GM12873 (cell line): ENCODE results near the gene PTPA.

Source experiments
- CTCF ChIP-seq: IDR thresholded peaks from 2 replicates; pipeline ENCODE4 v1.5.1; 2012; ENCODE audit warnings: low read depth, mild to moderate bottlenecking, moderate library complexity, low read length, control low read depth; ENCODE audit not compliant: insufficient read depth; ENCODE audit errors: missing control alignments

The PTPA gene

GRCh38 chr9:129110740-129111527, at the start of gene PTPA, which contains the start of gene CRAT:
TSS of gene PTPA (plus strand) at chr9:129111415. CDS start at chr9:129111601, 186 bp downstream.
TSS of gene CRAT (minus strand) at chr9:129110793. CDS start at chr9:129110509, 284 bp downstream.
- no peak for TF ChIP-seq CTCF

- TF ChIP-seq CTCF = no peak
Observed at GRCh38 chr9:129063061-129063460, 48.2 kb upstream of the PTPA start.

GRCh38 chr9:129064499-129064908, 46.7 kb upstream of the PTPA start:
- no peak for TF ChIP-seq CTCF

- TF ChIP-seq CTCF = no peak
Observed at GRCh38 chr9:129068110-129068509, 43.1 kb upstream of the PTPA start.

- TF ChIP-seq CTCF = no peak
Observed at GRCh38 chr9:129068990-129069861, 42.0 kb upstream of the PTPA start.

GRCh38 chr9:129069862-129070641, 41.2 kb upstream of the PTPA start:
- TF ChIP-seq CTCF = no peak
